Liver (tissue), 3 donors: Measurements from ENCODE around the gene SIT1.

Experiments
- HNF4G ChIP-seq: IDR thresholded peaks from 2 replicates; pipeline ENCODE4 v1.6.1; 2016; ENCODE audit warnings: antibody characterized with exemption
- JUND ChIP-seq, 2 donors: IDR thresholded peaks; 2 replicates each; pipeline ENCODE4 v1.6.1; 2016; ENCODE audit warnings: antibody characterized with exemption in 2 of 2
- TAF1 ChIP-seq: conservative IDR thresholded peaks from 2 replicates; pipeline ENCODE4 v1.6.1; 2016; ENCODE audit warnings: antibody characterized with exemption, mild to moderate bottlenecking
- TF ChIP-seq, protein P1 (sequence below): fragments of 150-350 bp; IDR thresholded peaks from 2 replicates; pipeline ENCODE4 v1.5.1; 2017; ENCODE audit warnings: improper control_type of control experiment, low read depth, low read length; ENCODE audit not compliant: missing input control
- TF ChIP-seq, protein P2 (sequence below): IDR thresholded peaks from 2 replicates; pipeline ENCODE4 v1.6.1; 2016; ENCODE audit warnings: antibody characterized with exemption, mild to moderate bottlenecking
- TF ChIP-seq, protein P3 (sequence below): IDR thresholded peaks from 2 replicates; pipeline ENCODE4 v1.6.1; 2016; ENCODE audit warnings: antibody characterized with exemption
- donor health status: healthy.
- donor health status: healthy.

DNA sequence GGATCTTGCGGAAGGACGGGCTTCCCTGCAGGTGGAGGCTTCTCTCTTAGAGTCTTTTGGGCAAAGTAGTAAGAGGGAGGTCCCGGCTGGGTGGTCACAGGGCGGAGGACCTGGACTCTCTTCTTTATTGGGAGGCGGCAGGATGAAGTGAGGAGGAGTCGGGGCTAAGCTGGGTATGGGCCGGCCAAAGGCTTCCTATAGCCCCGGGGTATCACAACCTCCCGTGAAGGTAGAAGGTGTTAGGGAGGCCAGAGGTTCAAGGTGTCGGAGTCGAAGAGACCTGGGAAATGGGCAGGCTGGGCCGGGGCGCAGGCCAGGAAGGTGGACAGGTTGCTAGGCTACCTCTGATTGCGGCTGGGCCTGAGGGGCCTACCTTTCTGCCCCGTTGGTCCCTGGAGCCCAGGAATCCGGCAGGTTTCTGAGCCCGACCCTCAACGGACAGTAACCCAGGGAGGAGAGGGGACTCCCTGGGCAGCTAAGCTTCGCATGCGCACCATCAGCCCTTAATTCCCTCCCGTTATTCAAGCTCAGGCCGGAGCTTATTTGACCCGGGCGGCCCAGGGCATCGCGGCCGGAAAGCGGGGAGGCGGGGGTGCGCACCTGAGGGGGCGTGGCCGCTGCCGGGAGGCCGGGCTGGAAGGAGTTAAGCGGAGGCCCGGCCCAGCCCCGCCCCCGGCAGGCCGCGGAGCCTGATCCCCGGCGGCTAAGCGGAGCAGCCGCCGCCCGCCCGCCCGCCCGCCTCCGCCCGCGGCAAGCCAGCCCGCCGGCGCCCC lies 46.0 kb downstream of the SIT1 start, which contains the start of gene TESK1:
- TF ChIP-seq, protein P1, sequence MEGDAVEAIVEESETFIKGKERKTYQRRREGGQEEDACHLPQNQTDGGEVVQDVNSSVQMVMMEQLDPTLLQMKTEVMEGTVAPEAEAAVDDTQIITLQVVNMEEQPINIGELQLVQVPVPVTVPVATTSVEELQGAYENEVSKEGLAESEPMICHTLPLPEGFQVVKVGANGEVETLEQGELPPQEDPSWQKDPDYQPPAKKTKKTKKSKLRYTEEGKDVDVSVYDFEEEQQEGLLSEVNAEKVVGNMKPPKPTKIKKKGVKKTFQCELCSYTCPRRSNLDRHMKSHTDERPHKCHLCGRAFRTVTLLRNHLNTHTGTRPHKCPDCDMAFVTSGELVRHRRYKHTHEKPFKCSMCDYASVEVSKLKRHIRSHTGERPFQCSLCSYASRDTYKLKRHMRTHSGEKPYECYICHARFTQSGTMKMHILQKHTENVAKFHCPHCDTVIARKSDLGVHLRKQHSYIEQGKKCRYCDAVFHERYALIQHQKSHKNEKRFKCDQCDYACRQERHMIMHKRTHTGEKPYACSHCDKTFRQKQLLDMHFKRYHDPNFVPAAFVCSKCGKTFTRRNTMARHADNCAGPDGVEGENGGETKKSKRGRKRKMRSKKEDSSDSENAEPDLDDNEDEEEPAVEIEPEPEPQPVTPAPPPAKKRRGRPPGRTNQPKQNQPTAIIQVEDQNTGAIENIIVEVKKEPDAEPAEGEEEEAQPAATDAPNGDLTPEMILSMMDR, result no peak
- TF ChIP-seq HNF4G (no peak), JUND (IDR thresholded peaks at IDR 0.05) (no peak), TAF1 (no peak)
- TF ChIP-seq, protein P2, sequence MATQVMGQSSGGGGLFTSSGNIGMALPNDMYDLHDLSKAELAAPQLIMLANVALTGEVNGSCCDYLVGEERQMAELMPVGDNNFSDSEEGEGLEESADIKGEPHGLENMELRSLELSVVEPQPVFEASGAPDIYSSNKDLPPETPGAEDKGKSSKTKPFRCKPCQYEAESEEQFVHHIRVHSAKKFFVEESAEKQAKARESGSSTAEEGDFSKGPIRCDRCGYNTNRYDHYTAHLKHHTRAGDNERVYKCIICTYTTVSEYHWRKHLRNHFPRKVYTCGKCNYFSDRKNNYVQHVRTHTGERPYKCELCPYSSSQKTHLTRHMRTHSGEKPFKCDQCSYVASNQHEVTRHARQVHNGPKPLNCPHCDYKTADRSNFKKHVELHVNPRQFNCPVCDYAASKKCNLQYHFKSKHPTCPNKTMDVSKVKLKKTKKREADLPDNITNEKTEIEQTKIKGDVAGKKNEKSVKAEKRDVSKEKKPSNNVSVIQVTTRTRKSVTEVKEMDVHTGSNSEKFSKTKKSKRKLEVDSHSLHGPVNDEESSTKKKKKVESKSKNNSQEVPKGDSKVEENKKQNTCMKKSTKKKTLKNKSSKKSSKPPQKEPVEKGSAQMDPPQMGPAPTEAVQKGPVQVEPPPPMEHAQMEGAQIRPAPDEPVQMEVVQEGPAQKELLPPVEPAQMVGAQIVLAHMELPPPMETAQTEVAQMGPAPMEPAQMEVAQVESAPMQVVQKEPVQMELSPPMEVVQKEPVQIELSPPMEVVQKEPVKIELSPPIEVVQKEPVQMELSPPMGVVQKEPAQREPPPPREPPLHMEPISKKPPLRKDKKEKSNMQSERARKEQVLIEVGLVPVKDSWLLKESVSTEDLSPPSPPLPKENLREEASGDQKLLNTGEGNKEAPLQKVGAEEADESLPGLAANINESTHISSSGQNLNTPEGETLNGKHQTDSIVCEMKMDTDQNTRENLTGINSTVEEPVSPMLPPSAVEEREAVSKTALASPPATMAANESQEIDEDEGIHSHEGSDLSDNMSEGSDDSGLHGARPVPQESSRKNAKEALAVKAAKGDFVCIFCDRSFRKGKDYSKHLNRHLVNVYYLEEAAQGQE, result no peak
- TF ChIP-seq, protein P3, sequence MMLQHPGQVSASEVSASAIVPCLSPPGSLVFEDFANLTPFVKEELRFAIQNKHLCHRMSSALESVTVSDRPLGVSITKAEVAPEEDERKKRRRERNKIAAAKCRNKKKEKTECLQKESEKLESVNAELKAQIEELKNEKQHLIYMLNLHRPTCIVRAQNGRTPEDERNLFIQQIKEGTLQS, result no peak
